SK-N-SH (cell line): ENCODE results near the gene WRAP73.

Experiments used
- CHD2 ChIP-seq: fragments of 150-350 bp; IDR thresholded peaks from 2 replicates; pipeline ENCODE4 v1.6.1; 2018; ENCODE audit warnings: low read length; ENCODE audit not compliant: partially characterized antibody
- EP300 ChIP-seq, 2 experiments: IDR thresholded peaks; 2 replicates each; pipeline versions ENCODE4 v1.4.0 to v1.6.1; 2012; ENCODE audit warnings: borderline replicate concordance in 1 of 2, low read depth in 1 of 2, low read length in 1 of 2
- FOXM1 ChIP-seq: IDR thresholded peaks from 2 replicates; pipeline ENCODE4 v1.4.0; 2012; ENCODE audit warnings: low read depth, mild to moderate bottlenecking
- JUND ChIP-seq: IDR thresholded peaks from 2 replicates; pipeline ENCODE4 v1.4.0; 2012
- MEF2A ChIP-seq: IDR thresholded peaks from 2 replicates; pipeline ENCODE4 v1.4.0; 2012; ENCODE audit warnings: low read depth, borderline replicate concordance
- MXI1 ChIP-seq: IDR thresholded peaks from 2 replicates; pipeline ENCODE4 v1.6.1; 2012; ENCODE audit warnings: mild to moderate bottlenecking, low read depth, low read length, improper control_type of control experiment
- NRF1 ChIP-seq: IDR thresholded peaks from 2 replicates; pipeline ENCODE4 v1.6.1; 2012; ENCODE audit warnings: low read depth, mild to moderate bottlenecking, low read length
- RAD21 ChIP-seq: IDR thresholded peaks from 2 replicates; pipeline ENCODE4 v1.6.1; 2012; ENCODE audit warnings: mild to moderate bottlenecking, low read length
- RFX5 ChIP-seq: IDR thresholded peaks from 2 replicates; pipeline ENCODE4 v1.6.1; 2012; ENCODE audit warnings: mild to moderate bottlenecking, improper control_type of control experiment, low read length
- TAF1 ChIP-seq: IDR thresholded peaks from 2 replicates; pipeline ENCODE4 v1.6.1; 2012; ENCODE audit warnings: low read depth, mild to moderate bottlenecking, low read length, moderate library complexity, borderline replicate concordance
- TF ChIP-seq, protein P1 (sequence below): fragments of 200-600 bp; sonication (generic); IDR thresholded peaks from 2 replicates; pipeline ENCODE4 v1.6.1; 2017; ENCODE audit warnings: antibody characterized with exemption, mild to moderate bottlenecking, moderate library complexity
- TF ChIP-seq, protein P2 (sequence below): IDR thresholded peaks from 2 replicates; pipeline ENCODE4 v1.6.1; 2012; ENCODE audit warnings: mild to moderate bottlenecking, low read depth, low read length, moderate library complexity
- TF ChIP-seq, protein P3 (sequence below): IDR thresholded peaks from 2 replicates; pipeline ENCODE4; 2012
- TF ChIP-seq, protein P4 (sequence below): IDR thresholded peaks from 2 replicates; pipeline ENCODE4 v1.4.0; 2012; ENCODE audit warnings: low read depth

DNA sequence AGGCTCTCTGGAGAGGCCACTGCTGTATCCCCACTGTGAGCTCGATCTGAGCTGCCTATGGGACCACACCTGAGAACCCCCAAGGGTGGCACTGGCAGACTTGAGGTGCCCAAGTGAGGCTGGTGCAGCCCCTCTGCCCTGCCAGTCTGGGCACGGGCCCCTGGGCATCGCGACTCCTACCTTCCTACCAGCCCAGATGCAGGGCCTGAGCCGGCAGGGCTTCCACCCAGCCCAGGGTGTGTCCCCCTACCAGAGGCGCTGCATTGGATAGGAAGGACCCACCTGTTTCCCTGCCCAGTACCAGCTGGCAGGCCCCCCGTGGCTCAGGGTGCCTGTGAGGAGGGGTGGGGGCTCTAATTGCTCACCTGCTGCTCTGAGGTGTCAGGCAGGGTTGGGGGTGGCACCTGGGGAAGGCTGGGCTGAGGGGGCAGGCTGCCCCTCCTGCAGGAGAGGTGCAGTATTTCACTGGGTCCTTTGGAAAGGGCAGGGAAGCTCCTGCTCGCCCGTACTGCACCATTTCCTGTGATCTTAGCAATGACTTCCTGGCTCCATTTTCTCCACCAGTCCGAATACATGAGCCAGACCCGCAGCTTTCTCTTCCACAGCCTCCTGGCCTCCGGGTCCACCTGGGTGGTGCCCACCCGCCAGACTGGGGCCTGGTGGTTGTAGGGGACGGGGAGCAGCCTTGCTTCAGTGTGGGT is 14.2 kb upstream of the WRAP73 start:
- no peak for TF ChIP-seq JUND
- TF ChIP-seq, protein P1, sequence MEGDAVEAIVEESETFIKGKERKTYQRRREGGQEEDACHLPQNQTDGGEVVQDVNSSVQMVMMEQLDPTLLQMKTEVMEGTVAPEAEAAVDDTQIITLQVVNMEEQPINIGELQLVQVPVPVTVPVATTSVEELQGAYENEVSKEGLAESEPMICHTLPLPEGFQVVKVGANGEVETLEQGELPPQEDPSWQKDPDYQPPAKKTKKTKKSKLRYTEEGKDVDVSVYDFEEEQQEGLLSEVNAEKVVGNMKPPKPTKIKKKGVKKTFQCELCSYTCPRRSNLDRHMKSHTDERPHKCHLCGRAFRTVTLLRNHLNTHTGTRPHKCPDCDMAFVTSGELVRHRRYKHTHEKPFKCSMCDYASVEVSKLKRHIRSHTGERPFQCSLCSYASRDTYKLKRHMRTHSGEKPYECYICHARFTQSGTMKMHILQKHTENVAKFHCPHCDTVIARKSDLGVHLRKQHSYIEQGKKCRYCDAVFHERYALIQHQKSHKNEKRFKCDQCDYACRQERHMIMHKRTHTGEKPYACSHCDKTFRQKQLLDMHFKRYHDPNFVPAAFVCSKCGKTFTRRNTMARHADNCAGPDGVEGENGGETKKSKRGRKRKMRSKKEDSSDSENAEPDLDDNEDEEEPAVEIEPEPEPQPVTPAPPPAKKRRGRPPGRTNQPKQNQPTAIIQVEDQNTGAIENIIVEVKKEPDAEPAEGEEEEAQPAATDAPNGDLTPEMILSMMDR, result no peak
- TF ChIP-seq EP300 (IDR thresholded peaks at IDR 0.05; ENCODE audit: borderline replicate concordance in 1 of 2, low read depth in 1 of 2, low read length in 1 of 2), result no peak
- TF ChIP-seq RAD21, result no peak
- TF ChIP-seq, protein P2, sequence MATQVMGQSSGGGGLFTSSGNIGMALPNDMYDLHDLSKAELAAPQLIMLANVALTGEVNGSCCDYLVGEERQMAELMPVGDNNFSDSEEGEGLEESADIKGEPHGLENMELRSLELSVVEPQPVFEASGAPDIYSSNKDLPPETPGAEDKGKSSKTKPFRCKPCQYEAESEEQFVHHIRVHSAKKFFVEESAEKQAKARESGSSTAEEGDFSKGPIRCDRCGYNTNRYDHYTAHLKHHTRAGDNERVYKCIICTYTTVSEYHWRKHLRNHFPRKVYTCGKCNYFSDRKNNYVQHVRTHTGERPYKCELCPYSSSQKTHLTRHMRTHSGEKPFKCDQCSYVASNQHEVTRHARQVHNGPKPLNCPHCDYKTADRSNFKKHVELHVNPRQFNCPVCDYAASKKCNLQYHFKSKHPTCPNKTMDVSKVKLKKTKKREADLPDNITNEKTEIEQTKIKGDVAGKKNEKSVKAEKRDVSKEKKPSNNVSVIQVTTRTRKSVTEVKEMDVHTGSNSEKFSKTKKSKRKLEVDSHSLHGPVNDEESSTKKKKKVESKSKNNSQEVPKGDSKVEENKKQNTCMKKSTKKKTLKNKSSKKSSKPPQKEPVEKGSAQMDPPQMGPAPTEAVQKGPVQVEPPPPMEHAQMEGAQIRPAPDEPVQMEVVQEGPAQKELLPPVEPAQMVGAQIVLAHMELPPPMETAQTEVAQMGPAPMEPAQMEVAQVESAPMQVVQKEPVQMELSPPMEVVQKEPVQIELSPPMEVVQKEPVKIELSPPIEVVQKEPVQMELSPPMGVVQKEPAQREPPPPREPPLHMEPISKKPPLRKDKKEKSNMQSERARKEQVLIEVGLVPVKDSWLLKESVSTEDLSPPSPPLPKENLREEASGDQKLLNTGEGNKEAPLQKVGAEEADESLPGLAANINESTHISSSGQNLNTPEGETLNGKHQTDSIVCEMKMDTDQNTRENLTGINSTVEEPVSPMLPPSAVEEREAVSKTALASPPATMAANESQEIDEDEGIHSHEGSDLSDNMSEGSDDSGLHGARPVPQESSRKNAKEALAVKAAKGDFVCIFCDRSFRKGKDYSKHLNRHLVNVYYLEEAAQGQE, result no peak
- no peak for TF ChIP-seq NRF1
- TF ChIP-seq, protein P3, sequence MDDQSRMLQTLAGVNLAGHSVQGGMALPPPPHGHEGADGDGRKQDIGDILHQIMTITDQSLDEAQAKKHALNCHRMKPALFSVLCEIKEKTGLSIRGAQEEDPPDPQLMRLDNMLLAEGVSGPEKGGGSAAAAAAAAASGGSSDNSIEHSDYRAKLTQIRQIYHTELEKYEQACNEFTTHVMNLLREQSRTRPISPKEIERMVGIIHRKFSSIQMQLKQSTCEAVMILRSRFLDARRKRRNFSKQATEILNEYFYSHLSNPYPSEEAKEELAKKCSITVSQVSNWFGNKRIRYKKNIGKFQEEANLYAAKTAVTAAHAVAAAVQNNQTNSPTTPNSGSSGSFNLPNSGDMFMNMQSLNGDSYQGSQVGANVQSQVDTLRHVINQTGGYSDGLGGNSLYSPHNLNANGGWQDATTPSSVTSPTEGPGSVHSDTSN, result no peak
- TF ChIP-seq MXI1, result no peak
- TF ChIP-seq MEF2A, result no peak
- no peak for TF ChIP-seq FOXM1
- TF ChIP-seq, protein P4, sequence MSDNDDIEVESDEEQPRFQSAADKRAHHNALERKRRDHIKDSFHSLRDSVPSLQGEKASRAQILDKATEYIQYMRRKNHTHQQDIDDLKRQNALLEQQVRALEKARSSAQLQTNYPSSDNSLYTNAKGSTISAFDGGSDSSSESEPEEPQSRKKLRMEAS, result no peak
- TF ChIP-seq RFX5, result no peak
- TF ChIP-seq CHD2, result no peak
- no peak for TF ChIP-seq TAF1
